ENCODE results near the gene GLTPD2.

GLTPD2 gene

GRCh38 chr17:4788807-4789700, at the start of gene GLTPD2:
TSS of gene GLTPD2 (plus strand) at chr17:4788964. CDS start at chr17:4789012, 48 bp downstream.
- no peak for DNase-seq (ENCODE audit: low read depth)

DNA sequence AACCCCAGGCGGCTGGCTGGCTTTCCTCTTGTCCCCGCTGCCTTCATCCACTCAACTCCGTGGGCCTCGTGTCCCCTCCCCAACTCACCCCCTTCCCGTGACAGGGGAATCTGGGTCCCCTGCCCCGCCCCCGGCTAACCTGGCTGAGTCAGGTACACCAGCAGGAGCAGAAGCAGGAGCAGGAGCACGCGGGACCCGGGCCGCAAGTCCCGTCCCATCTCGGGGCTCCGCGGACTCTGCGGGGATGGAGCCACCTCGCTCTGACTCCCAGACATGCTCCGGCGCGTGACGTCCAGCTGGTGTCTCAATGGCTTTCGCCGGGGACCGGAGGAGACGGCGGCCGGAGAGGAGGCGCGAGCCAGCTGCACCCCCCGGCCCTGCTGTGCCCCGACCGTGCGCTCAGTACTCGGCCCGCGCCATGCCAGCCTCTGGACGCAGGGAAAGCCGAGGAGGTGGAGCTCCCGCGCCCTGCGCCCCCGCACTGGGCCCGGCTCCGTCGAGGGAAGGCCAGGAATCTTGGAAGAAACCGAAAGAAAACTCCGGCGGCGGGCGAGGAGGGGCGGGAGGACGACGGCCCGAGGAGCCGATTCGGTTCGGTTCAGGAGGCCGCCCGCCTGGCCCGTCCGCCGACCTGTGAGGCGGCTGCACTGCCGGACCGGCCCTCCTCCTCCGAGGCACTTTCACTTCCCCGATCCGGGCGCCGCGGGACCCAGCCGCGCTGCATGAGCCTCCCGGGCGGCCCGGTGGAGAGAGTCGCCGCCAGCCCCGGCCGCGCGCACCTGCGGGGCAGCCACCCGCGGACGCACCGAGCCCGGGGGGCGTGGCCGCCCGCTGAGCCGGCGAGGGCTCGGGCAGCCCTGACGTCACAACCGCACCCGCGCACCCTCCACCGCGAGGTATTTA, 49.4 kb upstream of the GLTPD2 start, which contains the start of the genes CXCL16 and ZMYND15:
Gene CXCL16, minus strand, starts transcription at position 807 of the 903 bp plus-strand sequence. Its CDS starts 589 bp downstream, at position 218.
Gene ZMYND15, plus strand, starts transcription at position 712 of the 903 bp plus-strand sequence. CDS start 716 bp downstream, outside the sequence.
- DNase-seq (ENCODE audit: low read depth): no peak

GRCh38 chr17:4740025-4740351, 48.8 kb upstream of the GLTPD2 start:
- no peak for DNase-seq (ENCODE audit: low read depth)

DNA sequence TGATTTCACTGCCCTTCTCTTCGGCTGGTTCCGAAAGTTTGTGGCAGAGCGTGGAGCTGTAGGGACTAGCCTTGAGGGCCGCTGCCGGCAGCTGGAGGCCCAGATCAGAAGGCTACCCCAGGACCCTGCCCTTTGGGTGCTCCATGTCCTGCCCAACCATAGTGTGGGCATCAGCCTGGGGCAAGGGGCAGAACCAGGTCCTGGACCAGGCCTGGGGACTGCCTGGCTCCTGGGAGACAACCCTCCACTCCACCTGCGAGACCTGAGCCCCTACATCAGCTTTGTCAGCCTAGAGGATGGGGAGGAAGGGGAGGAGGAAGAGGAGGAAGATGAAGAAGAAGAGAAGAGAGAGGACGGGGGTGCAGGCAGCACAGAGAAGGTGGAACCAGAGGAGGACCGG, 48.2 kb upstream of the GLTPD2 start:
- no peak for DNase-seq (ENCODE audit: low read depth)

DNA sequence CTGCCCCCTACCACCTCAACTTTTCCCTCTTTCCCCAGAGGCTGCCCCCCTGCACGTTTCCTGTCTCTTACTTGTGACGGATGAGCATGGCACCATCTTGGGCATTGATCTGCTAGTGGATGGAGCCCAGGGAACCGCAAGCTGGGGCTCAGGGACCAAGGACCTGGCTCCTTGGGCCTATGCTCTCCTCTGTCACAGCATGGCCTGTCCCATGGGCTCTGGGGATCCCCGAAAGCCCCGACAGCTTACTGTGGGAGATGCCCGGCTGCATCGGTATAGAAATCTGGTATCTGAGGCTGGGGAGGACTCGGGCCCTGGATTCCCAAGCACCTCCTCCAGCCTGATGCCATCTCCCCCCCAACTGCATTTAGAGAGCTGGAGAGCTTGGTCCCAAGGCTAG, 47.2 kb upstream of the GLTPD2 start:
- no peak for DNase-seq (ENCODE audit: low read depth)

GRCh38 chr17:4742133-4742532, 46.6 kb upstream of the GLTPD2 start:
- DNase-seq (ENCODE audit: low read depth): no peak

- DNase-seq (ENCODE audit: low read depth): no peak
These were observed 46.1 kb upstream of the GLTPD2 start for GRCh38 chr17:4742629-4743028.

- DNase-seq (ENCODE audit: low read depth): no peak
These were observed 45.5 kb upstream of the GLTPD2 start for GRCh38 chr17:4743216-4743615.

DNA sequence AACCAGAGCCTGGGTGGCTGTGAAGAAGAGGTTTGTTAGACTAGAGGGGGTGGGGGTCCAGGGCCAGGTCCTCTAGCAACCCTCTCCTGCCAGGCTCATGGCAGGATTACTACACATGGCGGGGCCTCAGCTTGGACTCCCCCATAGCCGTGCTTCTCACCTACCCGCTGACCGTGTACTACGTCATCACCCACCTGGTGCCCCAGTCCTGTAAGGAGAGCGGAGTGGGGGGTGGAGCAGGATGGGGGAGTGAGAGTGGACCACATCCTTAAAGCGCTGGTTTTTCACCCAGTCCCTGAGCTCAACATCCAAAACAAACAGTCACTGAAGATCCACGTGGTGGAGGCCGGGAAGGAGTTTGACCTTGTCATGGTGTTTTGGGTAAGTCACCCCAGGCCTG, 44.9 kb upstream of the GLTPD2 start:
- DNase-seq (ENCODE audit: low read depth): no peak

DNA sequence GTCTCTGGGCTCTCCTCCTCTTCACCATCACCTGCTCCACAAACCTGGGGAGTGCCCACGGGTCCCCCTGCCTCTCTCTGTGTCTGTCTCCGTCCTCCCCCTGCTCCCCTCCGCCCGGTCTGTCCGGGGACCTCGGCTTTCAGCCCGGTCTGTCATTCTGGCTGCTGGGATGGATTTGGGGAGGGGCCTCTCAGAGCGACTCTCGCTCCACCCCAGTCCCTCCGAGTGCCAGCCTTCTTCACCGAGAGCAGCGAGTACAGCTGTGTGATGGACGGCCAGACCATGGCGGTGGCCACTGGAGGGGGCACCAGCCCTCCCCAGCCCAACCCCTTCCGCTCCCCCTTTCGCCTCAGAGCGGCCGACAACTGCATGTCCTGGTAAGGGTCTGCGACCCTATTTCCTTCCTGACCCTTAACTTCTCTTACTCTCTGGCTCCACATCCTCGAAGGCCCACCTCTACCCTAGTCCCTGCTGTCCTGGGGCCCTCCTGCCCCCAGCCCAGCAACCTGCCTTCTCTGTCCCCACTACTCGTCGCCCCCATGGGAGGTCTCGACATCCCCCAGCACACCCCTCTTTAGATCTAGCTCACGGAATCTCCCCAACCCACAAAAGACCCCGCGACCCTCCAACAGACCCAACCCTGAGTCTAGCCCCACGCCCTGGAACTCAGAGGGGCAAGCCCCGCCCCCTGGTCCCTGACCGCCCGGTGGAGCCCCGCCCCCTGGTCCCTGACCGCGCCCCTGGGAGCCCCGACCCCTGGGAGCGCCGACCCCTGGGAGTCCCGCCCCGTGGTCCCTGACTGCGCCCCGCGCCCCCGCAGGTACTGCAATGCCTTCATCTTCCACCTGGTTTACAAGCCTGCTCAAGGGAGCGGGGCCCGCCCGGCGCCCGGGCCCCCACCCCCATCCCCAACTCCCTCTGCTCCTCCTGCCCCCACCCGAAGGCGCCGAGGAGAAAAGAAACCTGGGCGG, 43.5 kb upstream of the GLTPD2 start:
- no peak for DNase-seq (ENCODE audit: low read depth)

- no peak for DNase-seq (ENCODE audit: low read depth)
These were observed 40.9 kb upstream of the GLTPD2 start for GRCh38 chr17:4747847-4748246.

DNA sequence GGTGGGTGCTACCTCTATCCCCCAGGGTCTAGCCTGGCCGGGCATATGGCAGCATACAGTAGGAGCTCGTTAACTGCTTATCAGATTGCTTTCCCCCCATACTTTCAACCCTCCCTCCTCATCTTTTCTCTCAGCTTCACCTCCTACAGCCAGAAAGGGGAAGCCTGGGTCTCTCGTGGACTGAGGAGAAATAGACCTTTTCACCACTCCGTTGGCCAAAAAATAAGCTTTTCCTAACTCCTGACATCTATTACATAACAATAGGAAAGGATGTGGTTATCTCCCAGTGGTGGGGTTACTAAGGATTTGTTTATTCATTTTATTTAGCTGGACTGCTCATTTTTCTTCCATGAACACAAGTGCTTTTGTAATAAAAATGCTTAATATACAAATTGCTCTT, 40.1 kb upstream of the GLTPD2 start:
- no peak for DNase-seq (ENCODE audit: low read depth)

- no peak for DNase-seq (ENCODE audit: low read depth)
These were observed 38.2 kb upstream of the GLTPD2 start for GRCh38 chr17:4750606-4751005.

DNA sequence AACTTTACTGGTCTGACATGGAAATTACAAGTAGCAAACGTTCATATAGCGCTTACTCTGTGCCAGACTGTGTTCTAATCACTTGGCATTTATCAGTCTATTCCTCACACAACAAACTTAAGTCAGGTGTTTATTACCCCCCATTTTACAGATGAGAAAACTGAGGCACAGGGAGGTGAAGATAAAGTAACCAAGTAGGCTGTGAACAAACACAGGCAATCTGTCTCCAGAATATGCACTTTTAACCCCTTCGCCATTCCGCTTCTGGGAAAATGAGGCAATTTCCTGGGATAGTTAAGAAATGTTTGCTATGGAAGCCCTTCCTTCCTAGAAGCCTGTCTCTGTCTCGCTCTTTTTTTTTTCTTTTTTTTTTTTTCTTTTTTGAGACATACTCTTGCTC, 36.8 kb upstream of the GLTPD2 start:
- no peak for DNase-seq (ENCODE audit: low read depth)

DNA sequence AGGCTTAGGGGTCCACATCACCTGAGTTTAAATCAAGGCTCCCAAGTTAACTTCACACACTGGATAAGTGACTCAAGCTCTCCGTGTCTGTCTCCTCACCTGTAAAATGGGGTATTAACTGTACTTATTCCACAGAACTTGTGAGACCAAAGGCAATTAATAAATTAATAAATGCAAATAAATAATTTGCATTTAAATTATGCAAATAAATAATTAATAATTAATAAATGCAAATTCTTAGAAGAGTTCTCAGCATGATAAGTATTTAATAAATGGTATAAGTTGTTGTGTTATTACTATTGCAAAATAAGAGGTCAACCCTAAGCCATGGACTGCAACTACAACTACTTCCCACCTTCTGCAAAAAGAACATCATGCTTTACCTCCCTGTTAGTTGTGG, 35.4 kb upstream of the GLTPD2 start:
- no peak for DNase-seq (ENCODE audit: low read depth)

GRCh38 chr17:4759776-4760236, 29.0 kb upstream of the GLTPD2 start:
- DNase-seq (ENCODE audit: low read depth): no peak

- DNase-seq (ENCODE audit: low read depth): no peak
These were observed 24.2 kb upstream of the GLTPD2 start for GRCh38 chr17:4764595-4764994.

DNA sequence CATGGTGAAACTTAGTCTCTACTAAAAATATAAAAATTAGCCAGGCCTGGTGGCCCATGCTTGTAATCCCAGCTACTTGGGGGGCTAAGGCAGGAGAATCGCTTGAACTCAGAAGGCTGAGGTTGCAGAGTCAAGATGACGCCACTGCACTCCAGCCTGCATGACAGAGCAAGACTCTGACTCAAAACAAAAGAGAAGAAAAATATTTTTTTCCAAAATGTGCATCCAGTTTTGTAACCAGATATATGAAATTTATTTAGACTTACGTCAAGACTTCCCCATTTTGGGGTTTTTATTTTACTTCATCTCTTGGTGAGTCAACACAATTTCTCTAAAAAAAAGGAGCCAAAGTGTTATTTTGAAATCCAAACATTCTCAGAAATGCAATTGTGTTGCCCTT, 22.6 kb upstream of the GLTPD2 start:
- DNase-seq (ENCODE audit: low read depth): no peak

GRCh38 chr17:4766723-4767122, 22.0 kb upstream of the GLTPD2 start:
- DNase-seq (ENCODE audit: low read depth): no peak

GRCh38 chr17:4768298-4768697, 20.5 kb upstream of the GLTPD2 start:
- DNase-seq (ENCODE audit: low read depth): no peak

- no peak for DNase-seq (ENCODE audit: low read depth)
These were observed 19.1 kb upstream of the GLTPD2 start for GRCh38 chr17:4769628-4770027.

All from fibroblast of the conjunctiva (primary cell).